NCI-H1417 (cell line): ENCODE data around the gene RNF34.
"Not testable (repeated sequence)": the region's sequence is repeated elsewhere in the genome, so short reads cannot be mapped to it uniquely, and the experiment has no call there.

Experiments
- DNase-seq, 3 experiments: peaks; one replicate each; lab custom pipeline; 2025; lab: John Stamatoyannopoulos, UW

RNF34 gene, protein sequence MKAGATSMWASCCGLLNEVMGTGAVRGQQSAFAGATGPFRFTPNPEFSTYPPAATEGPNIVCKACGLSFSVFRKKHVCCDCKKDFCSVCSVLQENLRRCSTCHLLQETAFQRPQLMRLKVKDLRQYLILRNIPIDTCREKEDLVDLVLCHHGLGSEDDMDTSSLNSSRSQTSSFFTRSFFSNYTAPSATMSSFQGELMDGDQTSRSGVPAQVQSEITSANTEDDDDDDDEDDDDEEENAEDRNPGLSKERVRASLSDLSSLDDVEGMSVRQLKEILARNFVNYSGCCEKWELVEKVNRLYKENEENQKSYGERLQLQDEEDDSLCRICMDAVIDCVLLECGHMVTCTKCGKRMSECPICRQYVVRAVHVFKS

DNA sequence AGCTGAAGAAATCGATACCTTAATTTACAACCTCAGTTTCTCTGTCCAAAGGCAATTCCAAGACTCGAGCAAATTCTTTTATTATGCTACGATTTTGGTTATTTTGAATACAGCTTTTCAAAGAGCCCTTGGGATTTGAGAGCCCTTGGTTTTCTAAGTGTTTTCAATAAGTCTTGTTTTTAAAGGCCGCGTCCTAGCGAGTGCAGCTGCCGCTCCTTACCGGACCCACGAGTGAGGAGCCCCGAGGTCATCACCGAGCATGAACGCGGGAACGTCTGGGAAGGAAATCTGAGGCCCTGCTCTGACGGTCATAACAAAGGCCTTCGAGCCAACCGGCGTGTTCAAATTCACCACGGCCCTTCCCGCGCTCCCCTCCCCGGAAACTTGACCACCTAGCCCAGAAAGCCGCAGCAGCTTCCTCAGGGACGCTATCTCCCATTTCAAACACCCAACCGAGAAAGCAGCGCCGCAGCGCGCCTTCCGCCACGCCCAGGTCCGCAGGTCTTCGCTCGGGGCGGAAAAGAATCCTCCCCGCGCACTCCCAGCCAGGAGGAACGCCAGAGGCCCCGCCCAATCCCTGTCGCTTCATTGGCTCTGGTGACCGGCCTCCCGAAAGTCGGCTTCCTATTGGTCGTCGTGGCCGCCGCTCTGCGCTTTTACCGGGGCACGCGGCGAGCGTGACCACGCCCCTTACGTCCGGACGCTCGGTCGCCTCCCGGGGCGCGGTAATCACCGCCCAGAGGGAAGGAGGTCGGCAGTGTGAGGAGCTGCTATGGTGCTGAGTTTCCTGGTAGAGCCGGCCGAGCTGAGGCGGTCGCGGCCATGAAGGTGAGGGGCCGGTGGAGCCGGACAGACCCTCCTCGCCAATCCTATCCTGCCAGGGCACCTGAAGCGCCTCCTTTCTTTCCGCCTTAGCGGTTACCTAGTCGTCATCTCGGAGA, at the start of gene RNF34:
TSS of gene RNF34 (plus strand) at position 728 of the 941 bp plus-strand sequence. CDS start at position 823, 95 bp downstream.
- peak; percentile 99 to 100 (median 100) for DNase-seq

- peak; percentile 99 to 100 (median 99) for DNase-seq
Measured at GRCh38 chr12:121351820-121352681, 47.9 kb upstream of the RNF34 start, which contains the start of gene ANAPC5. ANAPC5 (minus strand) TSS chr12:121352411; CDS start chr12:121352340, 71 bp downstream.

- DNase-seq: peak in 1 of 3 experiments; percentile 81
Measured at GRCh38 chr12:121352682-121353018, 47.3 kb upstream of the RNF34 start.

- DNase-seq: no peak
Measured at GRCh38 chr12:121355818-121356217, 44.1 kb upstream of the RNF34 start.

GRCh38 chr12:121356657-121357056, 43.3 kb upstream of the RNF34 start:
- DNase-seq: no peak

DNA sequence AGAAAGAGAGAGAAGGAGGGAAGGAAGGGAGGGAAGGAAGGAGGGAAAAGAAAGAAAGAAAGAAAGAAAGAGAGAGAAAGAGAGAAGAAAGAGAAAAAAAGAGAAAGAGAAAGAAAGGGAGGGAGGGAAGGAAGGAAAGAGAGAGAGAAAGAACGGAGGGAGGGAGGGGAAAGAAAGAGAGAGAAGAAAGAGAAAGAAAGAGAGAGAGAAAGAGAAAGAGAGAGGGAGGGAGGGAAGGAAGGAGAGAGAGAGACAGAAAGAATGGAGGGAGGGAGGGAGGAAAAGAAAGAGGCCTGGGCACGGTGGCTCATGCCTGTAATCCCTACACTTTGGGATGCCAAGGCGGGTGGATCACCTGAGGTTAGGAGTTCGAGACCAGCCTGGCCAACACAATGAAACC, 42.6 kb upstream of the RNF34 start:
- no peak for DNase-seq

- DNase-seq: no peak
Measured at GRCh38 chr12:121358073-121358472, 41.8 kb upstream of the RNF34 start.

DNA sequence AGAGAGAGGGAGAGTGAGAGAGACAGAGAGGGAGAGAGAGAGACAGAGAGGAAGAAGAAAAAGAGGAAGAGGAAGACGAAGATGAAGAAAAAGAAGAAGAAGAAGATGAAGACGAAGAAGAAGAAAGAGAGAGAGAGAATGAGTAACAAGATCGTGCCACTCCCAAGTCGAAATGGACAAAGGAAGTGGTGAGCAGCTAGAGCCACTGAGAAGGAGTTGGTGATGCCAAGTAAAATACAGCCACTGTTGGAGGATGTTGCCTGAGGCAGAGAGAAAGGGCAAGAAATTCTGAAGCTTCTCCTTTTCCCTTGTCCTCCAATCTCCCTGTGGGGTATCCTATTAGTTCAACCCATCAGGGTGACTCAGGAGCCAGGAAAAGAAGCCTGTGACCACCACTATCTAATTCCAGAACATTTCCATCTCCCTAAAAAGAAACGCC, 35.2 kb upstream of the RNF34 start:
- no peak for DNase-seq

- no peak for DNase-seq
Measured at GRCh38 chr12:121365416-121366062, 34.4 kb upstream of the RNF34 start.

DNA sequence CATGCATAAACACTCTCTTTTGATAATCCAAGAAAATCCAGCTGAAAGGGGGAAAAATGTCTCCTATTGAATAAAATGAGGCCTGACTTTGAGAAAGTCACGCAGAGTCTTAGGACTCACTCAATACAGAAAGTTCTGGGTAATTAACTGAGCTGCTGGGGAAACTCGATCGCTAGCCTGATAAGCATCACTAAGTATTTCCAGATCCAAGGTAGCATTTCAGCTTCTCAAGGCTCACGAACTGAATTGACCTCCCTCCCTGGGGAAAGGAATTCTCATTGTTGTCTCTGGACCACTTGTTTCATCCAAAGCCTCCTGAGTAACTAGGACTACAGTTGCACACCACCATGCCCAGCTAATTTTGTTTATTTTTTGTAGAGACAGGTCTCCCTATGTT, 33.9 kb upstream of the RNF34 start:
- no peak for DNase-seq

DNA sequence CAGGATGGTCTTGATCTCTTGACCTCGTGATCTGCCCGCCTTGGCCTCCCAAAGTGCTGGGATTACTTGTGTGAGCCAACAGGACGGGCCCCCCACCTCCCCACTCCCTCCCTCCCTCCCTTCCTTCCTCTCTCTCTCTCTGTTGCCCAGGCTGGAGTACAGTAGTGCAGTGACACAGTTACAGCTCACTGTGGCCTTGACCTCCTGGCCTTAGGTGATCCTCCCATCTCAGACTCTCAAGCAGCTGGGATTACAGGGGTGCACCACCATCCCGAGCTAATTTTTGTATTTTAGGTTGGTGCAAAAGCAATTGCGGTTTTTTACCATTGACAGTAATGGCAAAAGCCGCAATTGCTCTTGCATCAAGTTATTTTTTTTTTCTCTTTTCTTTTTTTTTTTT, 28.5 kb upstream of the RNF34 start:
- no peak for DNase-seq

GRCh38 chr12:121373755-121374154, 26.2 kb upstream of the RNF34 start:
- DNase-seq: no peak

DNA sequence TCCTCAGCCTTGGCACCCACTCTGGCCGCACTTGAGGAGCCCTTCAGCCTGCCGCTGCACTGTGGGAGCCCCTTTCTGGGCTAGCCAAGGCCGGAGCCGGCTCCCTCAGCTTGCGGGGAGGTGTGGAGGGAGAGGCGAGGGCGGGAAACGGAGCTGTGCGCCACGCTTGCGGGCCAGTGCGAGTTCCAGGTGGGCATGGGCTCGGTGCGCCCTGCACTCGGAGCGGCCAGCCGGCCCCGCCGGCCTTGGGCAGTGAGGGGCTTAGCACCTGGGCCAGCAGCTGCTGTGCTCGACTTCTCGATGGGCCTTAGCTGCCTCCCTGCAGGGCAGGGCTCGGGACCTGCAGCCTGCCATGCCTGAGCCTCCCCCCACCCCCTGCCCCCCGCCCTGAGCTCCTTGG, 25.6 kb upstream of the RNF34 start:
- not testable (repeated sequence) for DNase-seq

GRCh38 chr12:121374945-121375584, 24.9 kb upstream of the RNF34 start:
- DNase-seq: not testable (repeated sequence)

DNA sequence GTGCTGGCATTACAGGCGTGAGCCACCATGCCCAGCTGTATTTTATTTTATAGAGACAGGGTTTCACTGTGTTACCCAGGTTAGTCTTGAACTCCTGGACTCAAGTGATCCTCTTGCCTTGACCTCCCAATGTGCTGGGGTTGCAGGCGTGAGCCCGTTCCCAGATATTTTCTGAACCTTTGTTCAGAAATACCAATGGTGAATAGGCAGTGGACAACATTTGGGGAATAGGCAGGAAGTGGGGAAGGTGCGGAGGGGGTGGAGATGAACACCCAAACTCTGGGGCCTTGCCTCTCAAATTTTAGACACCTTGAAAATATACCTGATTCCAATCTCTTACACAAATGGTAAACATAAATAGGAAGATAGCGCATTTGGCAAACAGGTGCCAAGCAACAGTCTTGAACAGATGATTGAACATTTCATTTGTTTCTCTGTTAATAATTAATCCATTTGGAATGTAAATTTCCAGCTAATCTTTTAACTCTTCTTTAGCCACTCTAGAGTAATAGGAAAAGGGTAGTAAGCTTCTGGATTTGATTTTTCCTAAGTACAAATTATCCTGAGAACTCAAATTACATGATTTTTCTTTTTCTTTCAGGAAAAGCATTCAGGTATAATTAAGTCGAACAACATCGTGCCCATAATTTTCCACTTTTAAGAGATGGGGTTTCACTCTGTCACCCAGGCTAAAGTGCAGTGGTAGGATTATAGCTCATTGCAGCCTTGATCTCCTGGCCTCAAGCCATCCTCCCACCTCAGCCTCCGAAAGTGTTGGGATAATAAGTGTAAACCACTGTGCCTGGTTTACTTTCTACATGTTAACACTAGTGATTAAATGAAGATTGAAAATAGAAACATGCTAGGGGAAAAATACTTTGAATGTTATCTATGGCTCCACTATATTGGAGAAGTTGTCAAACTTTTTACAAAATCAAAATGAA, 22.9 kb upstream of the RNF34 start:
- DNase-seq: no peak

DNA sequence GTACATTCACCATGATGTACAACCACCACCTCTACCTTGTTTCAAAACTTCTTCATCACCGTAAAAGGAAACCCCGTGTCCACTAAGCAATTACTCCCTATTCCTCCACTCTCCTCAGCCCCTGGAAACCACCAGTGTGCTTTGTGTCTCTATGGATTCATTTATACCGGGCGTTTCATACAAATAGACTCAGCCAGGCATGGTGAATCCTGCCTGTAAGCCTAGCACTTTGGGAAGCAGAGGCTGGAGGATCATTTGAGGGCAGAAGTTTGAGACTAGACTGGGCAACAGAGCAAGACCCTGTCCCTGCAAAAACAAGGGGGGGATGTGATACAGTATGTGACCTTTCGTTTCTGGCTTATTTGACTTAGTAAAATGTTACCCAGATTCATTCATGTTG, 21.2 kb upstream of the RNF34 start:
- no peak for DNase-seq

- no peak for DNase-seq
Measured at GRCh38 chr12:121379945-121380344, 20.0 kb upstream of the RNF34 start.

- no peak for DNase-seq
Measured at GRCh38 chr12:121383601-121384021, 16.3 kb upstream of the RNF34 start.

- DNase-seq: not testable (repeated sequence)
Measured at GRCh38 chr12:121384891-121385290, 15.0 kb upstream of the RNF34 start.
